GM12891 (cell line): ENCODE measurements around the gene STRA6.

Experiments used
- PAX5 ChIP-seq: IDR thresholded peaks from 2 replicates; pipeline ENCODE4 v1.6.1; 2011; ENCODE audit warnings: low read length, moderate library complexity, mild to moderate bottlenecking; ENCODE audit not compliant: insufficient read depth, severe bottlenecking
- POLR2A ChIP-seq: IDR thresholded peaks from 2 replicates; pipeline ENCODE4 v1.6.1; 2011; ENCODE audit warnings: low read depth, low read length, control low read depth
- POLR2AphosphoS5 ChIP-seq: IDR thresholded peaks from 2 replicates; pipeline ENCODE4 v1.6.1; 2011; ENCODE audit warnings: low read depth, low read length, control low read depth
- POU2F2 ChIP-seq: IDR thresholded peaks from 2 replicates; pipeline ENCODE4 v1.6.1; 2011; ENCODE audit warnings: low read depth, mild to moderate bottlenecking, control low read depth, low read length, moderate library complexity
- SPI1 ChIP-seq: IDR thresholded peaks from 2 replicates; pipeline ENCODE4 v1.6.1; 2011; ENCODE audit warnings: low read depth, low read length, control low read depth
- TAF1 ChIP-seq: IDR thresholded peaks from 2 replicates; pipeline ENCODE4 v1.6.1; 2011; ENCODE audit warnings: low read depth, low read length, control low read depth

DNA sequence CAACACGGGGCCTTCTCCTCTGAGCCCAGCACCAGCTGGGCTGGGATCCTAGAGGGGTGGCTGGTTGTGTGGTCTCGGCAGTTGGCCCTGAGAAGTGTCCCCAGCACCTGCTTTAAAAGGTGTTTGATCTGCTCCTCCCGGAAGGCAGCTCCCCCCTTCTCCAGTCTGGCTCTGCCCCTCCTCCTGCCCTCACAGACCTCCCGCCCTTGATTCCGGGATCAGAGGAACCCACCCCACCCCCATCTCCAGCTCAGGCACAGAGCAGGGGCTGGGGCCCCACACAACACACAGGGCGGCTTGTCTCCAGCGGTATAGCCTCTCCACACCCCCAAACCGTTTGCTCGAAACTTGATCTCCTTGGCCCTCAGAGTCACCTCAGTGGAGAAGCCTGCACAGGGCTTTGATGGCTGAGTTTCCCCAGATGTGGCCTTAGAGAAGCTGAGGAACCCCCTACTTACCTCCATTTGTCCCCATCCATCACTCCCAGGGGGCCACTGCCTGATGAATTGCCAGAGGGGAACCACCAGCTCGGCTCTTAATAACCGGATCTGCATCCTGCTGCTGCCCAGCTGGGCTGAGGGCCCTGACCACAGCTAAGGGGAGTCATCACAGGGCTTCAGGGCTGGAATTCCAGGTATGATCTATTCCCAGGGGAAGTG, 6.4 kb upstream of the STRA6 start:
- TF ChIP-seq TAF1 (no peak), POLR2A (no peak), POLR2AphosphoS5 (no peak), SPI1 (no peak), POU2F2 (no peak), PAX5 (no peak)
